CD14-positive monocyte (primary cell): ENCODE measurements around the gene CRYGS. TPM values are rescaled to one million over a fixed set of nuclear protein-coding genes. Genes with fewer than 3 reads are reported as not detected.

Experiments
- DNase-seq, 3 donors: peaks; one replicate each; pipeline ENCODE4 v3.0.0-alpha.2; 2011 to 2022
- H2AFZ ChIP-seq: 2 replicates; pipeline ENCODE4 v1.6.0; 2012; ENCODE audit warnings: mild to moderate bottlenecking, low read depth, low read length, inconsistent platforms; ENCODE audit not compliant: insufficient read depth, poor library complexity, severe bottlenecking
- H3K27ac ChIP-seq, 2 donors: 1 replicate in 1 of 2; 2 replicates in 1 of 2; pipeline ENCODE4 v1.5.1; 2012 to 2013; ENCODE audit warnings: low read length in 2 of 2, control low read depth in 1 of 2, inconsistent platforms in 1 of 2, low read depth in 1 of 2, mild to moderate bottlenecking in 1 of 2
- H3K27me3 ChIP-seq, 2 donors: one replicate each; pipeline versions ENCODE4 v1.6.0 to v1.6.1; 2011 to 2013; ENCODE audit warnings: low read length in 2 of 2; ENCODE audit not compliant: control insufficient read depth in 2 of 2, insufficient read depth in 2 of 2
- H3K36me3 ChIP-seq, 2 donors: replicated peaks in 1 of 2; 1 replicate in 1 of 2; 2 replicates in 1 of 2; pipeline versions ENCODE4 v1.5.1 to v1.6.1; 2012 to 2013; ENCODE audit warnings: low read length in 2 of 2, control low read depth in 1 of 2, inconsistent platforms in 1 of 2, mild to moderate bottlenecking in 1 of 2; ENCODE audit not compliant: insufficient read depth in 2 of 2, control insufficient read depth in 1 of 2
- H3K4me1 ChIP-seq, 2 donors: 1 replicate in 1 of 2; 2 replicates in 1 of 2; pipeline versions ENCODE4 v1.5.1 to v1.6.1; 2012 to 2013; ENCODE audit warnings: low read length in 2 of 2, control low read depth in 1 of 2, inconsistent platforms in 1 of 2, mild to moderate bottlenecking in 1 of 2, moderate library complexity in 1 of 2; ENCODE audit not compliant: insufficient read depth in 2 of 2, control insufficient read depth in 1 of 2
- H3K4me2 ChIP-seq: replicated peaks from 2 replicates; pipeline ENCODE3; 2012; ENCODE audit warnings: low read length, moderate library complexity, mild to moderate bottlenecking; ENCODE audit not compliant: poor library complexity, severe bottlenecking; ENCODE audit errors: extremely low read depth
- H3K4me3 ChIP-seq, 3 experiments: fragments of 200-600 bp in 1 of 3; sonication (generic) in 1 of 3; replicated peaks in 1 of 3; 1 replicate in 2 of 3; 2 replicates in 1 of 3; pipeline ENCODE4 v1.5.1; 2011 to 2013; ENCODE audit warnings: low read length in 3 of 3, mild to moderate bottlenecking in 3 of 3, control low read depth in 2 of 3, low read depth in 2 of 3, inconsistent platforms in 1 of 3, moderate library complexity in 1 of 3
- H3K79me2 ChIP-seq: 2 replicates; pipeline ENCODE4 v1.6.0; 2012; ENCODE audit warnings: mild to moderate bottlenecking, control low read depth, inconsistent platforms, low read length, moderate library complexity; ENCODE audit not compliant: insufficient read depth
- H3K9ac ChIP-seq: 2 replicates; pipeline ENCODE4 v1.6.0; 2017; ENCODE audit warnings: low read length, mild to moderate bottlenecking; ENCODE audit not compliant: insufficient read depth, poor library complexity, severe bottlenecking
- H3K9me3 ChIP-seq, 2 donors: replicated peaks in 1 of 2; 1 replicate in 1 of 2; 2 replicates in 1 of 2; pipeline versions ENCODE4 v1.5.1 to v1.6.1; 2012 to 2013; ENCODE audit warnings: low read length in 2 of 2, control low read depth in 1 of 2; ENCODE audit not compliant: control insufficient read depth in 1 of 2, insufficient read depth in 1 of 2
- H4K20me1 ChIP-seq: 2 replicates; pipeline ENCODE4 v1.6.0; 2012; ENCODE audit warnings: mild to moderate bottlenecking, low read length, control low read depth, moderate library complexity; ENCODE audit not compliant: insufficient read depth
- H3K27ac Mint-ChIP-seq, 7 donors: one replicate each; pipeline ENCODE4 v1.8.0; 2020; ENCODE audit warnings: mild to moderate bottlenecking in 7 of 7, mixed read lengths in 7 of 7, moderate library complexity in 6 of 7, inconsistent platforms in 2 of 7
- H3K27me3 Mint-ChIP-seq, 3 donors: one replicate each; pipeline ENCODE4 v1.8.0; 2021 to 2022; ENCODE audit warnings: low read depth in 3 of 3, mild to moderate bottlenecking in 3 of 3, mixed read lengths in 3 of 3, moderate library complexity in 3 of 3, inconsistent platforms in 1 of 3
- H3K36me3 Mint-ChIP-seq, 2 donors: one replicate each; pipeline ENCODE4 v1.8.0; 2020; ENCODE audit warnings: mixed read lengths in 2 of 2, inconsistent platforms in 1 of 2, mild to moderate bottlenecking in 1 of 2
- H3K4me1 Mint-ChIP-seq: one replicate; pipeline ENCODE4 v1.8.0; 2020; ENCODE audit warnings: mild to moderate bottlenecking, mixed read lengths
- H3K4me3 Mint-ChIP-seq, 2 donors: one replicate each; pipeline ENCODE4 v1.8.0; 2020; ENCODE audit warnings: mild to moderate bottlenecking in 2 of 2, mixed read lengths in 2 of 2, moderate library complexity in 1 of 2
- H3K9me3 Mint-ChIP-seq, 7 donors: one replicate each; pipeline ENCODE4 v1.8.0; 2020 to 2022; ENCODE audit warnings: mixed read lengths in 7 of 7, mild to moderate bottlenecking in 6 of 7, moderate library complexity in 6 of 7, inconsistent platforms in 2 of 7
- CTCF ChIP-seq: fragments of 200-600 bp; IDR thresholded peaks from one replicate; pipeline ENCODE4 v1.8.0; 2022; ENCODE audit warnings: antibody characterized with exemption, mild to moderate bottlenecking
- WGBS: methylation state at CpG from one replicate; pipeline ENCODE4 v1.1.5; 2013; ENCODE audit warnings: missing lambda C conversion rate; ENCODE audit not compliant: insufficient coverage; 5-methylcytosine and 5-hydroxymethylcytosine counted together
- intact Hi-C, 2 donors: fragments of 100-400 bp; cut with micrococcal nuclease; formaldehyde crosslinking; loops; one replicate each; pipeline versions ENCODE4 v1.15.0 to v1.15.1; 2023
- polyA plus RNA-seq, 3 donors: library from polyadenylated mRNA; depleted of rRNA in 1 of 3; unstranded in 2 of 3; stranded (reverse) in 1 of 3; fragments of 300-500 nt in 2 of 3; fragments of >200 nt in 1 of 3; fragmentation: Illumina TruSeq in 2 of 3; gene quantifications; 1 replicate in 2 of 3; 2 replicates in 1 of 3; pipeline ENCODE4 v1.2.3, GENCODE V29; 2012 to 2021

CRYGS gene
- polyA plus RNA-seq, 3 donors = 0.25 to 4.1 TPM; not detected in 1

- Mint-ChIP-seq H3K4me3 (no peak overlapping the region), H3K27ac (peak overlapping the region in 1 of 7 donors; percentile 4), H3K9me3 (peaks cover 5 to 8% (median 7%) of the 10 kb centered on the region in 7 donors), H3K36me3 (peaks cover 0 to 2% of the 10 kb centered on the region in 2 donors), H3K27me3 (peaks cover 0 to 1% (median 1%) of the 10 kb centered on the region in 3 donors), H3K4me1 (peaks cover 17% of the 10 kb centered on the region)
- no peaks in the 10 kb centered on the region for H3K36me3 ChIP-seq
- H4K20me1 ChIP-seq = no peaks in the 10 kb centered on the region
- no peak overlapping the region for H3K4me2 ChIP-seq
- WGBS = 93% methylated on average over 4 of the region's 5 CpGs
- no peaks in the 10 kb centered on the region for H3K79me2 ChIP-seq
- H3K9ac ChIP-seq = no peak overlapping the region
- DNase-seq = no peak
- intact Hi-C loops = no loop called here
- no peaks in the 10 kb centered on the region for H3K27me3 ChIP-seq
- H3K4me1 ChIP-seq = peaks cover 0 to 9% of the 10 kb centered on the region in 2 donors
- no peak for TF ChIP-seq CTCF
- no peak overlapping the region for H2AFZ ChIP-seq
- H3K27ac ChIP-seq = no peak overlapping the region
- peaks cover 4% of the 10 kb centered on the region in 2 donors for H3K9me3 ChIP-seq
- H3K4me3 ChIP-seq = no peak overlapping the region
These were observed 32.5 kb downstream of the CRYGS start for GRCh38 chr3:186511702-186512101.

- Histone ChIP-seq H3K4me2 (no peak overlapping the region), H3K36me3 (no peaks in the 10 kb centered on the region), H2AFZ (no peak overlapping the region), H4K20me1 (no peaks in the 10 kb centered on the region), H3K79me2 (no peaks in the 10 kb centered on the region), H3K27ac (no peak overlapping the region), H3K9ac (no peak overlapping the region), H3K4me1 (peaks cover 0 to 9% of the 10 kb centered on the region in 2 donors), H3K27me3 (no peaks in the 10 kb centered on the region), H3K9me3 (no peaks in the 10 kb centered on the region), H3K4me3 (no peak overlapping the region)
- no peaks in the 10 kb centered on the region for H3K36me3 Mint-ChIP-seq
- no peak for DNase-seq
- intact Hi-C loops = no loop called here
- TF ChIP-seq CTCF = no peak
- peaks cover under 1 to 5% (median 3%) of the 10 kb centered on the region in 7 donors for H3K9me3 Mint-ChIP-seq
- H3K4me3 Mint-ChIP-seq = no peak overlapping the region
- peak overlapping the region in 1 of 7 donors; percentile 4 for H3K27ac Mint-ChIP-seq
- 100% methylated on average over 1 of the region's 4 CpGs for WGBS
- peaks cover 17% of the 10 kb centered on the region for H3K4me1 Mint-ChIP-seq
- peaks cover 0 to 1% (median 1%) of the 10 kb centered on the region in 3 donors for H3K27me3 Mint-ChIP-seq
These were observed 32.9 kb downstream of the CRYGS start for GRCh38 chr3:186511245-186511644.
